Breast epithelium (tissue), 3 donors: ENCODE results near the gene P4HA3.

Source experiments
- CTCF ChIP-seq, 3 donors: fragments of 450-650 bp; IDR thresholded peaks; one replicate each; pipeline ENCODE4 v1.5.1; 2016 to 2017; ENCODE audit warnings: antibody characterized with exemption in 3 of 3, mild to moderate bottlenecking in 3 of 3, moderate library complexity in 3 of 3
- POLR2A ChIP-seq: fragments of 450-650 bp; IDR thresholded peaks from one replicate; pipeline ENCODE4 v1.6.1; 2016; ENCODE audit warnings: antibody characterized with exemption, mild to moderate bottlenecking, moderate library complexity

GRCh38 chr11:74237541-74237940, 73.9 kb downstream of the P4HA3 start:
- TF ChIP-seq POLR2A = no peak
- no peak for TF ChIP-seq CTCF (IDR thresholded peaks at IDR 0.05)
